DND-41 (cell line): Measurements from ENCODE around the gene SKIL.

ENCODE experiments used
- ATAC-seq: fragments of 200-7000 bp; cut with Tn5 transposase; 3 replicates; pipeline ENCODE4 v1.9.1; 2021; ENCODE audit warnings: low read depth; ENCODE audit not compliant: insufficient read depth
- DNase-seq: peaks from one replicate; pipeline ENCODE4 v3.0.0-alpha.2; 2020
- H2AFZ ChIP-seq: 2 replicates; pipeline ENCODE4 v1.6.0; 2012; ENCODE audit warnings: low read depth, low read length
- H3K27ac ChIP-seq: 2 replicates; pipeline ENCODE4 v1.5.1; 2012; ENCODE audit warnings: low read length, inconsistent platforms
- H3K27me3 ChIP-seq: fragments of 200-600 bp; sonication (generic); 2 replicates; pipeline ENCODE4 v1.6.0; 2012; ENCODE audit warnings: low read length, mild to moderate bottlenecking, inconsistent platforms; ENCODE audit not compliant: insufficient read depth, poor library complexity
- H3K36me3 ChIP-seq: 2 replicates; pipeline ENCODE4 v1.5.1; 2012; ENCODE audit warnings: low read length, inconsistent platforms; ENCODE audit not compliant: insufficient read depth
- H3K4me1 ChIP-seq: 2 replicates; pipeline ENCODE4 v1.5.1; 2012; ENCODE audit warnings: mild to moderate bottlenecking, low read length; ENCODE audit not compliant: insufficient read depth
- H3K4me2 ChIP-seq: 2 replicates; pipeline ENCODE4 v1.6.0; 2012; ENCODE audit warnings: mild to moderate bottlenecking, moderate library complexity, low read length, inconsistent platforms; ENCODE audit not compliant: insufficient read depth
- H3K4me3 ChIP-seq, 2 experiments: fragments of 200-600 bp in 1 of 2; shearing (Covaris generic) in 1 of 2; 2 replicates each; pipeline ENCODE4 v1.5.1; 2012 to 2016; ENCODE audit warnings: inconsistent platforms in 2 of 2, low read length in 2 of 2, mild to moderate bottlenecking in 2 of 2, low read depth in 1 of 2, moderate library complexity in 1 of 2
- H3K79me2 ChIP-seq: 2 replicates; pipeline ENCODE4 v1.6.0; 2012; ENCODE audit warnings: low read length, inconsistent platforms; ENCODE audit not compliant: insufficient read depth
- H3K9ac ChIP-seq: 2 replicates; pipeline ENCODE4 v1.6.0; 2012; ENCODE audit warnings: low read depth, mild to moderate bottlenecking, inconsistent platforms, low read length, moderate library complexity
- H3K9me3 ChIP-seq: 2 replicates; pipeline ENCODE4 v1.5.1; 2012; ENCODE audit warnings: low read length, moderate library complexity, mild to moderate bottlenecking, inconsistent platforms; ENCODE audit not compliant: insufficient read depth, severe bottlenecking
- H4K20me1 ChIP-seq: 2 replicates; pipeline ENCODE4 v1.6.0; 2012; ENCODE audit warnings: low read length; ENCODE audit not compliant: insufficient read depth
- EZH2 ChIP-seq: IDR thresholded peaks from 3 replicates; pipeline ENCODE4 v1.6.1; 2012; ENCODE audit warnings: borderline replicate concordance, low read depth, mild to moderate bottlenecking, moderate library complexity, low read length, inconsistent platforms; ENCODE audit not compliant: severe bottlenecking
- TF ChIP-seq, protein P1 (sequence below): IDR thresholded peaks from 2 replicates; pipeline ENCODE4 v1.5.1; 2012; ENCODE audit warnings: borderline replicate concordance, low read length, moderate library complexity, mild to moderate bottlenecking; ENCODE audit not compliant: poor library complexity, severe bottlenecking; ENCODE audit errors: extremely low read depth

SKIL gene

DNA sequence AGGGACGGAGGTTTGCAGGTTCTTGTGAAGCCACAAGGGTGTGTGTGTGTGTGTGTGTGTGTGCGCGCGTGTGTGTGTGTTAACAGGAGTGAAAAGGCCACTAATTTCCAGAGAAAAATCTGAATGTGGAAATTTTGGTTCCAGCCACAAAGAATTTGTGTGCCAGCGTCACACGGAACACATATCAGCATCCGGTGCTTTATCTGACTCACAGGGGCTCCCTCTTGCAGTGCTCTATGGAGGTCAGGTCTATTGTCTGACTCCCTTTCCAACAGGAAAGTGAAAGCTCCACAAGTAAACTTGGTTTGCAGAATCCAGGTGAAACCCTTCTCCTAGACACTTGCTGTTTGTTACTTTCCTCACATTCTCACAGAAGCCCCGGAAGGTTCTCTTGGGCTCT, 67.4 kb downstream of the SKIL start:
- no peak overlapping the region for H2AFZ ChIP-seq
- peaks cover 1% of the 10 kb centered on the region for H3K27me3 ChIP-seq
- no peaks in the 10 kb centered on the region for H3K36me3 ChIP-seq
- H3K27ac ChIP-seq = no peak overlapping the region
- H3K79me2 ChIP-seq = no peaks in the 10 kb centered on the region
- no peaks in the 10 kb centered on the region for H3K9me3 ChIP-seq
- H3K4me1 ChIP-seq = peaks cover 25% of the 10 kb centered on the region
- no peak overlapping the region for H3K9ac ChIP-seq
- ATAC-seq (no peak), DNase-seq (no peak)
- H3K4me2 ChIP-seq = no peak overlapping the region
- no peak for TF ChIP-seq EZH2
- TF ChIP-seq, protein P1, sequence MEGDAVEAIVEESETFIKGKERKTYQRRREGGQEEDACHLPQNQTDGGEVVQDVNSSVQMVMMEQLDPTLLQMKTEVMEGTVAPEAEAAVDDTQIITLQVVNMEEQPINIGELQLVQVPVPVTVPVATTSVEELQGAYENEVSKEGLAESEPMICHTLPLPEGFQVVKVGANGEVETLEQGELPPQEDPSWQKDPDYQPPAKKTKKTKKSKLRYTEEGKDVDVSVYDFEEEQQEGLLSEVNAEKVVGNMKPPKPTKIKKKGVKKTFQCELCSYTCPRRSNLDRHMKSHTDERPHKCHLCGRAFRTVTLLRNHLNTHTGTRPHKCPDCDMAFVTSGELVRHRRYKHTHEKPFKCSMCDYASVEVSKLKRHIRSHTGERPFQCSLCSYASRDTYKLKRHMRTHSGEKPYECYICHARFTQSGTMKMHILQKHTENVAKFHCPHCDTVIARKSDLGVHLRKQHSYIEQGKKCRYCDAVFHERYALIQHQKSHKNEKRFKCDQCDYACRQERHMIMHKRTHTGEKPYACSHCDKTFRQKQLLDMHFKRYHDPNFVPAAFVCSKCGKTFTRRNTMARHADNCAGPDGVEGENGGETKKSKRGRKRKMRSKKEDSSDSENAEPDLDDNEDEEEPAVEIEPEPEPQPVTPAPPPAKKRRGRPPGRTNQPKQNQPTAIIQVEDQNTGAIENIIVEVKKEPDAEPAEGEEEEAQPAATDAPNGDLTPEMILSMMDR = no peak
- H4K20me1 ChIP-seq = no peaks in the 10 kb centered on the region
- H3K4me3 ChIP-seq = no peak overlapping the region

DNA sequence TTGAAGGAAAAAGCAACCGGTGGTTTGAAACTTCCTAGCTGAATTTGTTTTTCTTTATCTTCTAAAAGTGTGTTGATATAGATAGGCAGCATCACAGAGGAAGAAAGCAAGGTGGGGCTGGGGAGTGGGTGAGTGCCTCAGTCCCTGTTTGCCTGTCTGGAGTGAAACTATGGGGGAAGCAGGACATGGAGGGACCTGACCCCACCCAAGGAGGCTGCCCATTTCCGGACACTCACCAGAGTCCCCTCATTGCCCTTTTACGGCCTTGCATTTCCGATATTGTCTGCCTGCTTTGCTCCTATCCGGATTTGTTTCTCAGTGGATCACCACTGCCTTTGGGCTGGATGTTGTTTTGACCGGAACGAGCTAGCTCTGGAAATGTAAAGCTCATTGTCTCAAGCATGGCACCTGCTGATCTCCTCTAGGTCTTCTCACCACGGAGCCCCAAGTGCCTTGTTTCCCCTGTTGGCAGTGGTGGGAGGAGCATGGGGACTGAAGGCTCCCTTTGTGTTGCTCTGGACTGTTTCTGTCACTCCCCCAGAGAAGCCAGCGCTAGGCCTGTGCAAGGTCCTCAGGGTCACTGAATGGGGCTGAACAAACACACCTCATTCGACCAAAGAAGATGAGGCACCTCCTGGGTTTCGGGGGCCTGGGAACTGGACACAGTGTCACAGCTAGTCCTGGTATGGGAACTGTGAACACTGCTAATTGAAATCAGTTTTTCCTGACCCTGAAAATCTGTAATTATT, 68.2 kb downstream of the SKIL start:
- peaks cover 5% of the 10 kb centered on the region for H3K27me3 ChIP-seq
- no peaks in the 10 kb centered on the region for H3K36me3 ChIP-seq
- no peaks in the 10 kb centered on the region for H3K9me3 ChIP-seq
- DNase-seq (peak; percentile 34), ATAC-seq (peak; percentile 60)
- no peak overlapping the region for H2AFZ ChIP-seq
- H3K27ac ChIP-seq = no peak overlapping the region
- H3K4me3 ChIP-seq = no peak overlapping the region
- no peaks in the 10 kb centered on the region for H4K20me1 ChIP-seq
- no peak for TF ChIP-seq EZH2
- H3K79me2 ChIP-seq = no peaks in the 10 kb centered on the region
- peak overlapping the region; percentile 5; the same call in 1 of the 2 replicates for H3K4me2 ChIP-seq
- peaks cover 25% of the 10 kb centered on the region for H3K4me1 ChIP-seq
- no peak overlapping the region for H3K9ac ChIP-seq

- Histone ChIP-seq H2AFZ (no peak overlapping the region), H3K4me3 (no peak overlapping the region), H3K4me1 (peaks cover 25% of the 10 kb centered on the region), H3K27ac (no peak overlapping the region), H3K9ac (no peak overlapping the region), H4K20me1 (no peaks in the 10 kb centered on the region), H3K27me3 (peaks cover 5% of the 10 kb centered on the region), H3K4me2 (peak overlapping the region; percentile 5; the same call in 1 of the 2 replicates), H3K9me3 (no peaks in the 10 kb centered on the region), H3K79me2 (no peaks in the 10 kb centered on the region), H3K36me3 (no peaks in the 10 kb centered on the region)
- ATAC-seq = peak; percentile 92
- peak; percentile 61 for DNase-seq
- TF ChIP-seq EZH2 = no peak
- TF ChIP-seq, protein P1 = no peak
Measured at GRCh38 chr3:170426240-170426797, 68.8 kb downstream of the SKIL start.

- H3K4me2 ChIP-seq = no peak overlapping the region
- no peaks in the 10 kb centered on the region for H3K79me2 ChIP-seq
- H3K27ac ChIP-seq = no peak overlapping the region
- H4K20me1 ChIP-seq = no peaks in the 10 kb centered on the region; the same call in 1 of the 2 replicates
- H3K27me3 ChIP-seq = peaks cover 8% of the 10 kb centered on the region
- H3K36me3 ChIP-seq = no peaks in the 10 kb centered on the region
- DNase-seq = no peak
- no peak overlapping the region for H2AFZ ChIP-seq
- peaks cover 25% of the 10 kb centered on the region for H3K4me1 ChIP-seq
- TF ChIP-seq, protein P1 = no peak
- no peak for TF ChIP-seq EZH2
- H3K9ac ChIP-seq = no peak overlapping the region
- no peaks in the 10 kb centered on the region for H3K9me3 ChIP-seq
- no peak for ATAC-seq
- H3K4me3 ChIP-seq = no peak overlapping the region
Measured at GRCh38 chr3:170428095-170428494, 70.6 kb downstream of the SKIL start.
